B cell (primary cell): Measurements from ENCODE around the gene TMEM125. TPM values are rescaled to one million over a fixed set of nuclear protein-coding genes. Genes with fewer than 3 reads are reported as not detected.

Experiments used
- ATAC-seq: fragments of 200-7000 bp; cut with Tn5 transposase; one replicate; pipeline ENCODE4 v1.10.0; 2021; ENCODE audit warnings: low read depth, mild to moderate bottlenecking, moderate number of reproducible peaks, moderate library complexity
- CTCF ChIA-PET: fragments of 350-600 bp; sonication (Branson Sonifier 250); formaldehyde crosslinking; loops from one replicate; lab custom pipeline; 2021; ENCODE audit warnings: antibody characterized with exemption, inconsistent platforms; lab: Charles Lee
- POLR2A ChIA-PET: fragments of 350-600 bp; sonication (Branson Sonifier 250); formaldehyde crosslinking; loops from one replicate; lab custom pipeline; 2021; ENCODE audit warnings: antibody characterized with exemption; lab: Charles Lee
- DNase-seq: peaks from one replicate; pipeline ENCODE4 v3.0.0; 2013
- H2AFZ ChIP-seq: 2 replicates; pipeline ENCODE4 v1.6.1; 2012; ENCODE audit warnings: mild to moderate bottlenecking, low read depth, low read length; ENCODE audit not compliant: insufficient read depth, poor library complexity, severe bottlenecking
- H3K27ac ChIP-seq, 2 donors: 1 replicate in 1 of 2; 2 replicates in 1 of 2; pipeline ENCODE4 v1.5.1; 2012 to 2013; ENCODE audit warnings: low read length in 2 of 2, mild to moderate bottlenecking in 2 of 2, moderate library complexity in 1 of 2
- H3K27me3 ChIP-seq, 4 experiments: fragments of 200-600 bp in 1 of 4; sonication (generic) in 1 of 4; replicated peaks in 1 of 4; 1 replicate in 2 of 4; 2 replicates in 2 of 4; pipeline versions ENCODE4 v1.6.1 to v1.7.0; 2013 to 2016; ENCODE audit warnings: low read length in 3 of 4, mild to moderate bottlenecking in 2 of 4, mixed read lengths in 1 of 4, moderate library complexity in 1 of 4; ENCODE audit not compliant: insufficient read depth in 4 of 4, control insufficient read depth in 3 of 4; ENCODE audit errors: control extremely low read depth in 1 of 4
- H3K36me3 ChIP-seq, 2 experiments: replicated peaks in 1 of 2; 1 replicate in 1 of 2; 2 replicates in 1 of 2; pipeline versions ENCODE4 v1.6.1 to v1.7.1; 2013; ENCODE audit warnings: low read length in 1 of 2; ENCODE audit not compliant: insufficient read depth in 2 of 2, control insufficient read depth in 1 of 2; ENCODE audit errors: control extremely low read depth in 1 of 2, extremely low read depth in 1 of 2
- H3K4me1 ChIP-seq, 2 donors: fragments of 200-600 bp in 1 of 2; sonication (generic) in 1 of 2; 1 replicate in 1 of 2; 2 replicates in 1 of 2; pipeline versions ENCODE4 v1.5.1 to v1.6.1; 2013 to 2017; ENCODE audit warnings: low read length in 2 of 2; ENCODE audit not compliant: control insufficient read depth in 2 of 2, insufficient read depth in 2 of 2
- H3K4me2 ChIP-seq: replicated peaks from 2 replicates; pipeline ENCODE3; 2012; ENCODE audit warnings: mild to moderate bottlenecking, low read depth, low read length; ENCODE audit not compliant: poor library complexity, severe bottlenecking
- H3K4me3 ChIP-seq, 5 experiments: fragments of 200-600 bp in 1 of 5; sonication (generic) in 1 of 5; 1 replicate in 3 of 5; 2 replicates in 2 of 5; pipeline versions ENCODE4 v1.5.1 to v1.7.0; 2011 to 2016; ENCODE audit warnings: low read length in 4 of 5, mild to moderate bottlenecking in 4 of 5, low read depth in 2 of 5, control low read depth in 1 of 5, moderate library complexity in 1 of 5; ENCODE audit not compliant: insufficient read depth in 1 of 5; ENCODE audit errors: control extremely low read depth in 1 of 5, extremely low read depth in 1 of 5
- H3K79me2 ChIP-seq: fragments of 200-600 bp; sonication (generic); one replicate; pipeline ENCODE4 v1.6.0; 2016; ENCODE audit warnings: low read length; ENCODE audit not compliant: control insufficient read depth, insufficient read depth
- H3K9ac ChIP-seq: fragments of 200-600 bp; sonication (generic); 2 replicates; pipeline ENCODE4 v1.6.1; 2017; ENCODE audit warnings: mild to moderate bottlenecking, low read length, moderate library complexity
- H3K9me3 ChIP-seq, 3 donors: one replicate each; pipeline versions ENCODE4 v1.6.1 to v1.7.1; 2013; ENCODE audit warnings: low read length in 2 of 3; ENCODE audit not compliant: control insufficient read depth in 2 of 3, insufficient read depth in 1 of 3; ENCODE audit errors: control extremely low read depth in 1 of 3
- H4K20me1 ChIP-seq: 2 replicates; pipeline ENCODE4 v1.6.0; 2012; ENCODE audit warnings: mild to moderate bottlenecking, low read length; ENCODE audit not compliant: insufficient read depth, control insufficient read depth, poor library complexity, severe bottlenecking
- H3K27ac Mint-ChIP-seq: one replicate; pipeline ENCODE4 v1.8.0; 2021; ENCODE audit warnings: mixed read lengths
- H3K27me3 Mint-ChIP-seq: one replicate; pipeline ENCODE4 v1.8.0; 2021; ENCODE audit warnings: mixed read lengths
- H3K4me1 Mint-ChIP-seq: one replicate; pipeline ENCODE4 v1.8.0; 2021; ENCODE audit warnings: mixed read lengths
- H3K4me3 Mint-ChIP-seq: one replicate; pipeline ENCODE4 v1.8.0; 2021; ENCODE audit warnings: mixed read lengths
- H3K9me3 Mint-ChIP-seq: one replicate; pipeline ENCODE4 v1.8.0; 2022; ENCODE audit warnings: mixed read lengths; ENCODE audit not compliant: insufficient read depth
- CTCF ChIP-seq: fragments of 200-600 bp; IDR thresholded peaks from one replicate; pipeline ENCODE4 v1.8.0; 2022; ENCODE audit warnings: antibody characterized with exemption, mild to moderate bottlenecking
- EZH2 ChIP-seq: IDR thresholded peaks from 2 replicates; pipeline ENCODE4 v1.6.1; 2012; ENCODE audit warnings: borderline replicate concordance, low read depth, mild to moderate bottlenecking, moderate library complexity, low read length; ENCODE audit not compliant: insufficient read depth, poor library complexity, severe bottlenecking
- WGBS: methylation state at CpG from one replicate; pipeline ENCODE4 v1.1.5; 2013; ENCODE audit warnings: missing lambda C conversion rate; ENCODE audit not compliant: insufficient coverage; 5-methylcytosine and 5-hydroxymethylcytosine counted together
- intact Hi-C: fragments of 100-400 bp; cut with micrococcal nuclease; formaldehyde crosslinking; loops from one replicate; pipeline ENCODE4 v1.10.0; 2022
- polyA plus RNA-seq: library from polyadenylated mRNA; depleted of rRNA; stranded (reverse); fragments of >200 nt; gene quantifications from 2 replicates; pipeline ENCODE4 v1.2.3, GENCODE V29; 2012
- total RNA-seq, 2 donors: library from RNA; stranded (reverse); fragments of 120-200 nt in 1 of 2; gene quantifications; 1 replicate in 1 of 2; 2 replicates in 1 of 2; pipeline versions ENCODE4 v1.2.3 to v1.2.4, GENCODE V29; 2013 to 2022

The TMEM125 gene
- total and polyA plus RNA-seq, 2 donors (not counting 1 experiment from before 2014, with no cell fraction given) = not detected

GRCh38 chr1:43235451-43236121 is 34.2 kb upstream of the TMEM125 start:
- Histone ChIP-seq H3K27me3 (no peaks in the 10 kb centered on the region), H2AFZ (no peak overlapping the region), H3K9ac (no peak overlapping the region), H3K4me1 (peaks cover 27 to 30% of the 10 kb centered on the region in 2 donors), H3K9me3 (no peaks in the 10 kb centered on the region), H3K4me2 (no peak overlapping the region), H3K4me3 (no peak overlapping the region), H3K36me3 (no peaks in the 10 kb centered on the region), H3K27ac (no peak overlapping the region), H4K20me1 (no peaks in the 10 kb centered on the region), H3K79me2 (no peaks in the 10 kb centered on the region)
- H3K9me3 Mint-ChIP-seq = no peaks in the 10 kb centered on the region
- H3K4me3 Mint-ChIP-seq = no peak overlapping the region
- H3K4me1 Mint-ChIP-seq = peaks cover 32% of the 10 kb centered on the region
- intact Hi-C loops = no loop called here
- peaks cover 4% of the 10 kb centered on the region for H3K27me3 Mint-ChIP-seq
- ATAC-seq (no peak), DNase-seq (no peak)
- no peak for TF ChIP-seq CTCF
- no peak for TF ChIP-seq EZH2
- CTCF ChIA-PET = interaction anchor here (1.4 to 17.5 kb wide), 2 partner anchors 9 to 178 kb away, joined by 3 to 332 read pairs; no protein-coding TSS in a partner anchor
- no peak overlapping the region for H3K27ac Mint-ChIP-seq
- 88% methylated on average over 8 of the region's 9 CpGs for WGBS
- POLR2A ChIA-PET = no interaction called here

- Mint-ChIP-seq H3K27ac (no peak overlapping the region), H3K4me1 (peaks cover 35% of the 10 kb centered on the region), H3K27me3 (peaks cover 4% of the 10 kb centered on the region), H3K4me3 (no peak overlapping the region), H3K9me3 (no peaks in the 10 kb centered on the region)
- Histone ChIP-seq H3K36me3 (no peaks in the 10 kb centered on the region), H2AFZ (no peak overlapping the region), H3K79me2 (no peaks in the 10 kb centered on the region), H3K4me1 (peaks cover 27 to 31% of the 10 kb centered on the region in 2 donors), H3K4me3 (no peak overlapping the region), H3K27me3 (no peaks in the 10 kb centered on the region), H3K4me2 (no peak overlapping the region), H3K9me3 (no peaks in the 10 kb centered on the region), H3K27ac (no peak overlapping the region), H3K9ac (no peak overlapping the region), H4K20me1 (no peaks in the 10 kb centered on the region)
- DNase-seq (no peak), ATAC-seq (no peak)
- intact Hi-C loops = no loop called here
- TF ChIP-seq CTCF (no peak), EZH2 (no peak)
- ChIA-PET POLR2A (interaction anchor here (0.6 kb wide), 1 partner anchor 462 kb away, joined by 6 read pairs; no protein-coding TSS in a partner anchor), CTCF (interaction anchor here (1.6 to 17.5 kb wide), 3 partner anchors 10 to 176 kb away, joined by 7 to 332 read pairs (median 10); partner anchors contain the start of genes MED8 and SZT2)
- 100% methylated on average over 1 of the region's 1 CpG for WGBS
Measured at GRCh38 chr1:43237121-43237520, 32.7 kb upstream of the TMEM125 start.
